K562 (cell line): ENCODE results near the gene NRN1L. TPM values are rescaled to one million over a fixed set of nuclear protein-coding genes. Genes with fewer than 3 reads are reported as not detected.

Source experiments
- CHD4 ChIP-seq: fragments of 200-600 bp; sonication (generic); IDR thresholded peaks from 3 replicates; pipeline ENCODE4 v1.6.1; 2012; ENCODE audit warnings: low read depth, mild to moderate bottlenecking, mixed read lengths, low read length, inconsistent platforms; ENCODE audit not compliant: insufficient read depth, insufficient replicate concordance, poor library complexity, severe bottlenecking
- CREM ChIP-seq: IDR thresholded peaks from 2 replicates; pipeline ENCODE4 v1.6.1; 2014; ENCODE audit warnings: antibody characterized with exemption, low read depth
- DNMT1 ChIP-seq: fragments of 450-650 bp; IDR thresholded peaks from 2 replicates; pipeline ENCODE4 v1.6.1; 2016; ENCODE audit warnings: antibody characterized with exemption, mild to moderate bottlenecking
- ETV6 ChIP-seq, 3 experiments: fragments of 150-350 bp in 1 of 3; sonication (generic) in 1 of 3; formaldehyde crosslinking in 1 of 3; IDR thresholded peaks; 2 replicates each; pipeline versions ENCODE4 v1.6.1 to v1.8.0; 2014 to 2022; ENCODE audit warnings: borderline replicate concordance in 2 of 3, low read depth in 2 of 3, antibody characterized with exemption in 1 of 3, low read length in 1 of 3, mild to moderate bottlenecking in 1 of 3, missing genetic modification reagents in 1 of 3
- FOXA1 ChIP-seq: fragments of 450-650 bp; IDR thresholded peaks from 2 replicates; pipeline ENCODE4 v1.6.1; 2016; ENCODE audit warnings: mild to moderate bottlenecking, borderline replicate concordance
- FOXJ3 ChIP-seq: sonication (generic); formaldehyde crosslinking; IDR thresholded peaks from 2 replicates; pipeline ENCODE4 v1.4.0; 2020; ENCODE audit warnings: mild to moderate bottlenecking, missing genetic modification reagents
- HDAC8 ChIP-seq: fragments of 450-650 bp; IDR thresholded peaks from 2 replicates; pipeline ENCODE4 v1.6.1; 2016; ENCODE audit warnings: mild to moderate bottlenecking, missing genetic modification characterization, moderate library complexity, missing compliant biosample characterization
- JUND ChIP-seq, 2 experiments: IDR thresholded peaks; 2 replicates in 1 of 2; 3 replicates in 1 of 2; pipeline ENCODE4 v1.6.1; 2011; ENCODE audit warnings: borderline replicate concordance in 2 of 2, low read depth in 2 of 2, low read length in 2 of 2, improper control_type of control experiment in 1 of 2, missing biosample characterization in 1 of 2, missing genetic modification characterization in 1 of 2, missing genetic modification reagents in 1 of 2
- KAT8 ChIP-seq: fragments of 450-650 bp; IDR thresholded peaks from 2 replicates; pipeline ENCODE4 v1.6.1; 2016; ENCODE audit warnings: low read depth, mild to moderate bottlenecking
- MEIS2 ChIP-seq: fragments of 450-650 bp; IDR thresholded peaks from 2 replicates; pipeline ENCODE4 v1.6.1; 2014; ENCODE audit warnings: mild to moderate bottlenecking; ENCODE audit not compliant: partially characterized antibody
- NBN ChIP-seq: fragments of 450-650 bp; IDR thresholded peaks from 2 replicates; pipeline ENCODE4 v1.6.1; 2016; ENCODE audit warnings: low read depth, mild to moderate bottlenecking
- RCOR1 ChIP-seq, 2 experiments: IDR thresholded peaks; 2 replicates each; pipeline ENCODE4 v1.6.1; 2012; ENCODE audit warnings: low read depth in 2 of 2, low read length in 2 of 2, borderline replicate concordance in 1 of 2, improper control_type of control experiment in 1 of 2
- SNIP1 ChIP-seq: fragments of 450-650 bp; IDR thresholded peaks from 2 replicates; pipeline ENCODE4 v1.7.1; 2017; ENCODE audit warnings: low read depth, mild to moderate bottlenecking
- ZC3H4 ChIP-seq: sonication (generic); formaldehyde crosslinking; IDR thresholded peaks from 2 replicates; pipeline ENCODE4 v1.9.0; 2021; ENCODE audit warnings: missing genetic modification reagents, borderline replicate concordance
- ZKSCAN8 ChIP-seq: fragments of 200-800 bp; sonication (Bioruptor generic); IDR thresholded peaks from 2 replicates; pipeline ENCODE4 v1.6.1; 2016; ENCODE audit warnings: missing genetic modification characterization, missing compliant biosample characterization
- polyA plus RNA-seq, 8 experiments: library from polyadenylated mRNA; depleted of rRNA in 4 of 8; stranded (reverse) in 5 of 8; unstranded in 3 of 8; fragments of >200 nt; fragmentation: Nextera tagmentation in 2 of 8; fragmentation: Illumina TruSeq in 1 of 8; extraction: Ambion mirVana in 2 of 8; extraction: Trizol in 1 of 8; gene quantifications; 2 replicates each; pipeline versions ENCODE4 v1.2.1 to v1.2.3, GENCODE V29; 2011 to 2014; ENCODE audit warnings: inconsistent platforms in 1 of 8, missing spikeins in 1 of 8
- total RNA-seq, 7 experiments: library from RNA; depleted of rRNA in 6 of 7; stranded (reverse); fragments of >200 nt in 6 of 7; fragmentation: Illumina TruSeq in 2 of 7; extraction: Trizol in 2 of 7; gene quantifications; 2 replicates each; pipeline versions ENCODE4 v1.2.1 to v1.2.3, GENCODE V29; 2011 to 2021; ENCODE audit warnings: low replicate concordance in 1 of 7
- TF ChIP-seq, protein P1 (sequence below): fragments of 450-650 bp; formaldehyde crosslinking; IDR thresholded peaks from 2 replicates; pipeline ENCODE4 v1.4.0; 2020; ENCODE audit warnings: mild to moderate bottlenecking
- TF ChIP-seq, protein P2 (sequence below), 2 experiments: fragments of 450-650 bp; conservative IDR thresholded peaks; 2 replicates each; pipeline ENCODE4 v1.6.1; 2017; ENCODE audit warnings: mild to moderate bottlenecking in 2 of 2, moderate library complexity in 2 of 2
- TF ChIP-seq, protein P3 (sequence below): fragments of 450-650 bp; formaldehyde crosslinking; conservative IDR thresholded peaks from 2 replicates; pipeline ENCODE4 v1.4.0; 2022; ENCODE audit warnings: mild to moderate bottlenecking, missing genetic modification characterization

The NRN1L gene
- total and polyA plus RNA-seq, 9 of the 15 experiments (the other 6 are each of a cell fraction or from before 2014, with no cell fraction given): 0.22 to 0.86 (median 0.61) TPM; not detected in 5

DNA sequence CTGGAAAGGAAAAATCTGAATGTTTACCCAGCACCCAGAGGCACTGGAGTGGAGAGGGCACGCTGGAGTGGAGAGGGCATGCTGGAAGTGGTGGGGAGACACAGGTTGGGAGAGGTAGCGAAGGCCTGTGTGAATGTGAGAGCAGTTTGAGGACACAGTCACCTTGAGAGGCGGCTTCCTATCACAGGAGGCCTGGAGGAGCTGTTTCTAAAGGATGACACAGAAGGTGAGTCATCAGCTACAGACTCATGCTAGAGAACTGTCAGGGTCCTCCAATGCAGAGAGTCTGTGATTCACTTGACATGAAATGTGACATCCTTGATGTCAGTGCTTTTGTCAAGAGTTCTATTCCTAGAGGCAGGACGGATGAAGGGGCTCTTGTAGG, 33.2 kb downstream of the NRN1L start (continued):
- TF ChIP-seq, protein P1, sequence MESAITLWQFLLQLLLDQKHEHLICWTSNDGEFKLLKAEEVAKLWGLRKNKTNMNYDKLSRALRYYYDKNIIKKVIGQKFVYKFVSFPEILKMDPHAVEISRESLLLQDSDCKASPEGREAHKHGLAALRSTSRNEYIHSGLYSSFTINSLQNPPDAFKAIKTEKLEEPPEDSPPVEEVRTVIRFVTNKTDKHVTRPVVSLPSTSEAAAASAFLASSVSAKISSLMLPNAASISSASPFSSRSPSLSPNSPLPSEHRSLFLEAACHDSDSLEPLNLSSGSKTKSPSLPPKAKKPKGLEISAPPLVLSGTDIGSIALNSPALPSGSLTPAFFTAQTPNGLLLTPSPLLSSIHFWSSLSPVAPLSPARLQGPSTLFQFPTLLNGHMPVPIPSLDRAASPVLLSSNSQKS (CRISPR knock-in tag): no peak
- TF ChIP-seq NBN: no peak
- TF ChIP-seq SNIP1: no peak
- no peak for TF ChIP-seq HDAC8 (tag)
- no peak for TF ChIP-seq ZKSCAN8 (CRISPR knock-in tag)
- TF ChIP-seq, protein P2, sequence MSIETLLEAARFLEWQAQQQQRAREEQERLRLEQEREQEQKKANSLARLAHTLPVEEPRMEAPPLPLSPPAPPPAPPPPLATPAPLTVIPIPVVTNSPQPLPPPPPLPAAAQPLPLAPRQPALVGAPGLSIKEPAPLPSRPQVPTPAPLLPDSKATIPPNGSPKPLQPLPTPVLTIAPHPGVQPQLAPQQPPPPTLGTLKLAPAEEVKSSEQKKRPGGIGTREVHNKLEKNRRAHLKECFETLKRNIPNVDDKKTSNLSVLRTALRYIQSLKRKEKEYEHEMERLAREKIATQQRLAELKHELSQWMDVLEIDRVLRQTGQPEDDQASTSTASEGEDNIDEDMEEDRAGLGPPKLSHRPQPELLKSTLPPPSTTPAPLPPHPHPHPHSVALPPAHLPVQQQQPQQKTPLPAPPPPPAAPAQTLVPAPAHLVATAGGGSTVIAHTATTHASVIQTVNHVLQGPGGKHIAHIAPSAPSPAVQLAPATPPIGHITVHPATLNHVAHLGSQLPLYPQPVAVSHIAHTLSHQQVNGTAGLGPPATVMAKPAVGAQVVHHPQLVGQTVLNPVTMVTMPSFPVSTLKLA (conservative IDR thresholded peaks at IDR 0.05): no peak
- TF ChIP-seq CREM: peak; percentile 55
- TF ChIP-seq FOXJ3 (CRISPR knock-in tag): no peak
- TF ChIP-seq JUND (IDR thresholded peaks at IDR 0.05; ENCODE audit: borderline replicate concordance, low read depth, low read length): peak; percentile 96
- TF ChIP-seq JUND (tag; IDR thresholded peaks at IDR 0.05; ENCODE audit: borderline replicate concordance, low read depth, low read length): peak; percentile 96
- no peak for TF ChIP-seq FOXA1
- peak; percentile 73 for TF ChIP-seq MEIS2
- TF ChIP-seq CHD4: no peak
- no peak for TF ChIP-seq DNMT1
- no peak for TF ChIP-seq KAT8
- TF ChIP-seq ETV6 (IDR thresholded peaks at IDR 0.05; ENCODE audit: borderline replicate concordance in 1 of 2, low read depth in 2 of 2, low read length in 1 of 2): no peak
- no peak for TF ChIP-seq ETV6 (CRISPR knock-in tag; IDR thresholded peaks at IDR 0.05; ENCODE audit: borderline replicate concordance)
- TF ChIP-seq, protein P3, sequence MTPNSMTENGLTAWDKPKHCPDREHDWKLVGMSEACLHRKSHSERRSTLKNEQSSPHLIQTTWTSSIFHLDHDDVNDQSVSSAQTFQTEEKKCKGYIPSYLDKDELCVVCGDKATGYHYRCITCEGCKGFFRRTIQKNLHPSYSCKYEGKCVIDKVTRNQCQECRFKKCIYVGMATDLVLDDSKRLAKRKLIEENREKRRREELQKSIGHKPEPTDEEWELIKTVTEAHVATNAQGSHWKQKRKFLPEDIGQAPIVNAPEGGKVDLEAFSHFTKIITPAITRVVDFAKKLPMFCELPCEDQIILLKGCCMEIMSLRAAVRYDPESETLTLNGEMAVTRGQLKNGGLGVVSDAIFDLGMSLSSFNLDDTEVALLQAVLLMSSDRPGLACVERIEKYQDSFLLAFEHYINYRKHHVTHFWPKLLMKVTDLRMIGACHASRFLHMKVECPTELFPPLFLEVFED: no peak
- TF ChIP-seq RCOR1 (IDR thresholded peaks at IDR 0.05; ENCODE audit: borderline replicate concordance in 1 of 2, low read depth in 2 of 2, low read length in 2 of 2): 0 out of 4 replicates have a peak, but pooled peaks of 1 of the 2 experiments have one; percentile 48
- no peak for TF ChIP-seq ZC3H4 (CRISPR knock-in tag)
